AG08396 (cell line): ENCODE measurements around the gene SLC6A18.
"Not testable (repeated sequence)": the region's sequence is repeated elsewhere in the genome, so short reads cannot be mapped to it uniquely, and the experiment has no call there.

Source experiments
- DNase-seq: peaks from one replicate; pipeline ENCODE4 v3.0.0; 2012; ENCODE audit warnings: low spot score, mixed read lengths

Gene SLC6A18

GRCh38 chr5:1277781-1278180 lies 52.6 kb downstream of the SLC6A18 start:
- no peak for DNase-seq

- no peak for DNase-seq
Measured at GRCh38 chr5:1278216-1278615, 53.0 kb downstream of the SLC6A18 start.

- DNase-seq, result no peak
Measured at GRCh38 chr5:1278656-1279442, 53.7 kb downstream of the SLC6A18 start.

GRCh38 chr5:1279443-1280151 lies 54.4 kb downstream of the SLC6A18 start:
- no peak for DNase-seq

DNA sequence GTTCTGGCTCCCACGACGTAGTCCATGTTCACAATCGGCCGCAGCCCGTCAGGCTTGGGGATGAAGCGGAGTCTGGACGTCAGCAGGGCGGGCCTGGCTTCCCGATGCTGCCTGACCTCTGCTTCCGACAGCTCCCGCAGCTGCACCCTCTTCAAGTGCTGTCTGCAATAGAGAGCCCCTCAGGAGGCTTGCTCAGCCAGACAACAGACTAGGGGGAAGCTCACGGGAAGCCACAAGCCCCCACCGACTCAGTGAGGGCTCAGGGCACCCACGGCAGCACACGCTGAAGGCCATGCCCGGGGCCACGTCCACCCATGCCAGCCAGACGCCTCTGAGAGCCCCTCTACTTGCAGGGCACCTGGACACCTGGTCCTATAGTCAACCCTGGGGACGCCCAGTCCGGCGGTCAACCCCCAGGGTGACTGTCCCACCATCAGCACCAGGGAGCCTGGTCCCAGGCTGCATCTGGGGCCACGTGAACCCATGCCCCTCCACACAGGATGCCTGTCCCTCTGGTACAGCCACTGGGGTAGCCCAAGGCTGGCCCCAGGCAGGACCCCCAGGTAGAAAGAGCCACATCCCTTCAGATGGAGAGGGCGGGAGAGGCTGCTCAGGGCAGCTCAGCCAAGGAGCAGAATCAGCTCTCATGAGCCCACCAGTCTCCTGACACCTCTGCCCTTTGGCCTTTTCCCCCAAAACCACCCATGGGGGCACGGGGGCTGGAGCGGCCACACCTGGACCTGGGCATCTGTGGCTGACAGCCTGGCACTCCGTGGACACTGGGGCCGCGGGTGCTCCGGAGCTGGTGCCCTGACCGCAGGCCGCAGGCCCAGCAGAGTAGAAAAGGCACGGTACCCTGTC lies 55.2 kb downstream of the SLC6A18 start:
- DNase-seq, result no peak

- DNase-seq, result no peak
Measured at GRCh38 chr5:1281038-1281882, 56.1 kb downstream of the SLC6A18 start.

DNA sequence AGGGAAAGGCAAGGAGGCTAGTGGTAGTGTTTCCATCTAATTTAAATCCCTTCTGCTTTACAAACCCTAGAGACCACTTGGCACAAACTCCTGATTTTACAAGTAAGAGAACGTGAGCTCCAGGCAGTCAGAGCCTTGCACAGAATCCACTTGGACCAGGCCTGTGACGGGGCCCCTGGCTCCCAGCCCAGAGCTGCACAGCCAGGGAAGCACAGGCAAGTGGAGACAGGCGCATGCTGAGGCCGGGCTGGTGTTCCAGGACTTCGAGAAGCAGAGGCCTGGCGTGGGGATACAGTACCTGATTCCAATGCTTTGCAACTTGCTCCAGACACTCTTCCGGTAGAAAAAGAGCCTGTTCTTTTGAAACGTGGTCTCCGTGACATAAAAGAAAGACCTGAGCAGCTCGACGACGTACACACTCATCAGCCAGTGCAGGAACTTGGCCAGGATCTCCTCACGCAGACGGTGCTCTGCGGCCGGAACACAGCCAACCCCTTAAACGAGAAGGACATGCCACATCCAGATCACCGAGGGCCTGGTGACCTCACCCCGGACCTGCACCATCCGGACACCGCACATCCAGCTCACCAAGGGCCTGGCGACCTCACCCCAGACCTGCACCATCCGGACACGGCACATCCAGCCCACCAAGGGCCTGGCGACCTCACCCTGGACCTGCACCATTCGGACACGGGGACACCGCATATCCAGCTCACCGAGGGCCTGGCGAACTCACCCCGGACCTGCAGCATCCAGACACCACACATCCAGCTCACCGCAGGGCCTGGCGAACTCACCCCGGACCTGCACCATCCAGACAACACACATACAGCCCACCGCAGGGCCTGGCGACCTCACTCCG lies 57.2 kb downstream of the SLC6A18 start:
- DNase-seq, result no peak

GRCh38 chr5:1282993-1283728 lies 58.0 kb downstream of the SLC6A18 start:
- not testable (repeated sequence) for DNase-seq

- DNase-seq, result not testable (repeated sequence)
Measured at GRCh38 chr5:1283729-1284041, 58.5 kb downstream of the SLC6A18 start.

DNA sequence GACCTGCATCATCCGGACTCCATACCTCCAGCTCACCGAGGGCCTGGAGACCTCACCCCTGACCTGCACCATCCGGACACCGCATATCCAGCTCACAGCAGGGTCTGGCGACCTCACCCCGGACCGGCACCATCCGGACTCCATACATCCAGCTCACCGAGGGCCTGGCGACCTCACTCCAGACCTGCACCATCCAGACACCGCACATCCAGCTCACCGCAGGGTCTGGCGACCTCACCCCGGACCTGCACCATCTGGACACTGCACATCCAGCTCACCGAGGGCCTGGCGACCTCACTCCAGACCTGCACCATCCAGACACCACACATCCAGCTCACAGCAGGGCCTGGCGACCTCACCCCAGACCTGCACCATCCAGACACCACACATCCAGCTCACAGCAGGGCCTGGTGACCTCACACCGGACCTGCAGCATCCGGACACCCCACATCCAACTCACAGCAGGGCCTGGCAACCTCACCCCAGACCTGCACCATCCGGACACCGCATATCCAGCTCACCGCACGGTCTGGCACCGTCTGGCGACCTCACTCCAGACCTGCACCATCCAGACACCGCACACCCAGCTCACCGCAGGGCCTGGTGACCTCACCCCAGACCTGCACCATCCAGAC lies 59.3 kb downstream of the SLC6A18 start:
- DNase-seq, result not testable (repeated sequence)

DNA sequence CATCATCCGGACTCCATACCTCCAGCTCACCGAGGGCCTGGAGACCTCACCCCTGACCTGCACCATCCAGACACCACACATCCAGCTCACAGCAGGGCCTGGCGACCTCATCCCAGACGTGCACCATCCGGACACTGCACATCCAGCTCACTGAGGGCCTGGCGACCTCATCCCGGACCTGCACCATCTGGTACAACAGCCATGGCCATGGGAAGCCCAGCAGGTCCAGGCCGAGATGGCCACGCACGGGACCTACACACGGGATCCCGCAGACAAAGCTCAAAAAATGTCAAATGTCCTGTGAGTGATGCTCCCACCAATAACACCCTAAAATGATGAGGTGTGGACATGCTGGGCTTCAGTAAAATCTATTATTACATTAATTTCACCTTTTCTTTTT lies 60.0 kb downstream of the SLC6A18 start:
- no peak for DNase-seq

DNA sequence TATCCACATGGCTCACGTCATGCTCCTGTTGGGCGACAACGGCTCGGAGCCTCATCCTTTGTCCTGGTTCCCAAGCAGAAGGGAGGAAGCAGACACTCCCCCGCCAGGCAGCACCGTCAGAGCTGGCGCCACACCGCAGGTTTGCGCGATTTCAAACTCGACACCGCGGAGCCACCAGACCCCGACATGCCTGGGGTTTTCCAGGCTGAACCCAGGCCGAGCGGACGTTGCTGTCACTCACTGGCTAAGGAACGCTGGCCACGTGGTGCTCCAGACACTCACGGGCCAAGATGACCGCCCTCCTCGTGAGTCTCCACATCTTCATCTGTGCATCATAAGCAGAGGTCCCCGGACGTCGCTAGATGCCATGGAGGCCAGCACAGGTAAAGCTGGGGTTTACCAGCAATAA lies 60.7 kb downstream of the SLC6A18 start:
- no peak for DNase-seq

GRCh38 chr5:1288439-1289335 lies 63.5 kb downstream of the SLC6A18 start:
- DNase-seq, result no peak

DNA sequence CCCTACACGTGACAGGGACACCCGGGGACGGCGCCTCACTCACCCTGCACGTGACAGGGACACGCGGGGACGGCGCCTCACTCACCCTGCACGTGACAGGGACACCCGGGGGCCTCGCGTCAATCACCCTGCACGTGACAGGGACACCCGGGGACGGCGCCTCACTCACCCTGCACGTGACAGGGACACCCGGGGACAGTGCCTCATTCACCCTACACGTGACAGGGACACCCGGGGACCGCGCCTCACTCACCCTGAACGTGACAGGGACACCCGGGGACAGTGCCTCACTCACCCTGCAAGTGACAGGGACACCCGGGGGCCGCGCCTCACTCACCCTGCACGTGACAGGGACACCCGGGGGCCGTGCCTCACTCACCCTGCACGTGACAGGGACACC lies 64.4 kb downstream of the SLC6A18 start:
- DNase-seq, result not testable (repeated sequence)

DNA sequence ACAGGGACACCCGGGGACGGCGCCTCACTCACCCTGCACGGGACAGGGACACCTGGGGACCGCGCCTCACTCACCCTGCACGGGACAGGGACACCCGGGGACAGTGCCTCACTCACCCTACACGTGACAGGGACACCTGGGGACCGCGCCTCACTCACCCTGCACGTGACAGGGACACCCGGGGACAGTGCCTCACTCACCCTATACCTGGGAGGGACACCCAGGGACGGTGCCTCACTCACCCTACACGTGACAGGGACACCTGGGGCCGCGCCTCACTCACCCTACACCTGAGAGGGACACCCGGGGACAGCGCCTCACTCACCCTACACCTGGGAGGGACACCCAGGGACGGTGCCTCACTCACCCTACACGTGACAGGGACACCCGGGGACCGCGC lies 65.8 kb downstream of the SLC6A18 start:
- not testable (repeated sequence) for DNase-seq

- DNase-seq, result no peak
Measured at GRCh38 chr5:1291611-1292080, 66.5 kb downstream of the SLC6A18 start.

DNA sequence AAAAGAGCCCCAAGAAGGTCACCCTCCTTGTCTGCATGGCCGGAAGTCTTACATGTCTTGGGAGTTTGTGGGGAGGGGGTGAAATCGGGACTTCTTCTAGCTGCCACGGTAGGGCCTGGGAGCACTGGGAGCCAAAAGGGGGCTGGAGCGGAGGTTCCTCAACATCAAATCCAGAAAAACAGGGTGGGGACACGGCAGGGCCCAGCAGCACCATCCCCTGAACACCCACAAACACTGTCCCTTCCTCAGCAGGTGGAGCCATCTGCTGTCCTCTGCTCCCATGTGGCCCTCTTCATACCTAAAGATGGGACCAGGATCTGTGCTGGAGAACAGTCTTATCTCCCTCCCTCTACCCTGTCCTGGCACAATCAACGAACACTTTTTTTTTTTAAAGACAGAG lies 67.0 kb downstream of the SLC6A18 start:
- DNase-seq, result no peak

GRCh38 chr5:1292846-1293415 lies 67.8 kb downstream of the SLC6A18 start:
- no peak for DNase-seq
